Chondrocyte (in vitro differentiated cells): ENCODE measurements around the gene CHPT1. TPM values are rescaled to one million over a fixed set of nuclear protein-coding genes. Genes with fewer than 3 reads are reported as not detected.

Experiments
- DNase-seq: peaks from one replicate; pipeline ENCODE4 v3.0.0; 2021; ENCODE audit warnings: mixed read lengths, low spot score
- H3K27ac Mint-ChIP-seq: one replicate; pipeline ENCODE4 v1.8.0; 2021; ENCODE audit warnings: mild to moderate bottlenecking, moderate library complexity, mixed read lengths; ENCODE audit not compliant: unreplicated experiment
- H3K27me3 Mint-ChIP-seq: 2 replicates; pipeline ENCODE4 v1.8.0; 2021; ENCODE audit warnings: low read depth, mixed read lengths
- H3K36me3 Mint-ChIP-seq: 2 replicates; pipeline ENCODE4 v1.8.0; 2021; ENCODE audit warnings: low read depth, mixed read lengths
- H3K4me1 Mint-ChIP-seq: 2 replicates; pipeline ENCODE4 v1.8.0; 2021; ENCODE audit warnings: low read depth, mild to moderate bottlenecking, mixed read lengths
- H3K4me3 Mint-ChIP-seq: one replicate; pipeline ENCODE4 v1.8.0; 2021; ENCODE audit warnings: mild to moderate bottlenecking, moderate library complexity, mixed read lengths; ENCODE audit not compliant: unreplicated experiment
- H3K9me3 Mint-ChIP-seq: 2 replicates; pipeline ENCODE4 v1.8.0; 2021; ENCODE audit warnings: low read depth, mixed read lengths
- CTCF ChIP-seq: fragments of 200-600 bp; sonication (generic); IDR thresholded peaks from 2 replicates; pipeline ENCODE4 v1.5.0; 2021; ENCODE audit warnings: antibody characterized with exemption, mild to moderate bottlenecking, moderate library complexity
- total RNA-seq: library from RNA; stranded (reverse); gene quantifications from 3 replicates; pipeline ENCODE4 v1.2.1, GENCODE V29; 2021

The CHPT1 gene
- total RNA-seq, 1 donor from 2014 or later = 36.3 TPM

- no peak for DNase-seq
- Mint-ChIP-seq H3K27ac (no peak overlapping the region), H3K27me3 (no peaks in the 10 kb centered on the region), H3K4me1 (peaks cover 1% of the 10 kb centered on the region), H3K36me3 (peaks cover 19% of the 10 kb centered on the region), H3K9me3 (no peaks in the 10 kb centered on the region), H3K4me3 (no peak overlapping the region)
- no peak for TF ChIP-seq CTCF
Observed at GRCh38 chr12:101737476-101737875, 40.0 kb downstream of the CHPT1 start.

- Mint-ChIP-seq H3K4me1 (peaks cover 15% of the 10 kb centered on the region), H3K27ac (no peak within 1 kb of the TSS), H3K27me3 (no peaks in the 10 kb centered on the region), H3K36me3 (peaks cover 18% of the 10 kb centered on the region), H3K4me3 (no peak within 1 kb of the TSS), H3K9me3 (no peaks in the 10 kb centered on the region)
- no peak for DNase-seq
- TF ChIP-seq CTCF = no peak
Observed at GRCh38 chr12:101738920-101739665, 41.7 kb downstream of the CHPT1 start, which contains the start of gene SYCP3. SYCP3 (minus strand) TSS chr12:101739462; CDS start chr12:101737935, 1,527 bp downstream.

- DNase-seq = no peak
- peaks cover 18% of the 10 kb centered on the region for H3K36me3 Mint-ChIP-seq
- peaks cover 15% of the 10 kb centered on the region for H3K4me1 Mint-ChIP-seq
Observed at GRCh38 chr12:101740566-101740965, 43.1 kb downstream of the CHPT1 start.

GRCh38 chr12:101740980-101741379 is 43.5 kb downstream of the CHPT1 start:
- Mint-ChIP-seq H3K9me3 (no peaks in the 10 kb centered on the region), H3K27ac (no peak overlapping the region), H3K36me3 (peaks cover 18% of the 10 kb centered on the region), H3K4me1 (peaks cover 15% of the 10 kb centered on the region), H3K27me3 (no peaks in the 10 kb centered on the region), H3K4me3 (no peak overlapping the region)
- DNase-seq = no peak
- no peak for TF ChIP-seq CTCF

More at GRCh38 chr12:101740566-101740965, 43.1 kb downstream of the CHPT1 start:
- H3K4me3 Mint-ChIP-seq = no peak overlapping the region
- TF ChIP-seq CTCF = no peak
- H3K27me3 Mint-ChIP-seq = no peaks in the 10 kb centered on the region
- H3K27ac Mint-ChIP-seq = no peak overlapping the region
- H3K9me3 Mint-ChIP-seq = no peaks in the 10 kb centered on the region

- DNase-seq = no peak
Observed at GRCh38 chr12:101743242-101743641, 45.8 kb downstream of the CHPT1 start.

More at GRCh38 chr12:101743242-101743641, 45.8 kb downstream of the CHPT1 start:
- H3K36me3 Mint-ChIP-seq = peaks cover 13% of the 10 kb centered on the region
- H3K27me3 Mint-ChIP-seq = no peaks in the 10 kb centered on the region
- TF ChIP-seq CTCF = no peak
- no peak overlapping the region for H3K27ac Mint-ChIP-seq
- peaks cover 21% of the 10 kb centered on the region for H3K4me1 Mint-ChIP-seq
- H3K4me3 Mint-ChIP-seq = no peak overlapping the region
- H3K9me3 Mint-ChIP-seq = no peaks in the 10 kb centered on the region
